Jurkat, Clone E6-1 (cell line): ENCODE results near the gene FUBP3.

Experiments used
- DNase-seq: peaks from one replicate; pipeline ENCODE4 v3.0.0-alpha.2; 2011; ENCODE audit warnings: low read depth, low spot score
- H3K4me3 ChIP-seq: 2 replicates; pipeline ENCODE4 v1.5.1; 2011; ENCODE audit warnings: mild to moderate bottlenecking, low read length, control low read depth, moderate library complexity

The FUBP3 gene

DNA sequence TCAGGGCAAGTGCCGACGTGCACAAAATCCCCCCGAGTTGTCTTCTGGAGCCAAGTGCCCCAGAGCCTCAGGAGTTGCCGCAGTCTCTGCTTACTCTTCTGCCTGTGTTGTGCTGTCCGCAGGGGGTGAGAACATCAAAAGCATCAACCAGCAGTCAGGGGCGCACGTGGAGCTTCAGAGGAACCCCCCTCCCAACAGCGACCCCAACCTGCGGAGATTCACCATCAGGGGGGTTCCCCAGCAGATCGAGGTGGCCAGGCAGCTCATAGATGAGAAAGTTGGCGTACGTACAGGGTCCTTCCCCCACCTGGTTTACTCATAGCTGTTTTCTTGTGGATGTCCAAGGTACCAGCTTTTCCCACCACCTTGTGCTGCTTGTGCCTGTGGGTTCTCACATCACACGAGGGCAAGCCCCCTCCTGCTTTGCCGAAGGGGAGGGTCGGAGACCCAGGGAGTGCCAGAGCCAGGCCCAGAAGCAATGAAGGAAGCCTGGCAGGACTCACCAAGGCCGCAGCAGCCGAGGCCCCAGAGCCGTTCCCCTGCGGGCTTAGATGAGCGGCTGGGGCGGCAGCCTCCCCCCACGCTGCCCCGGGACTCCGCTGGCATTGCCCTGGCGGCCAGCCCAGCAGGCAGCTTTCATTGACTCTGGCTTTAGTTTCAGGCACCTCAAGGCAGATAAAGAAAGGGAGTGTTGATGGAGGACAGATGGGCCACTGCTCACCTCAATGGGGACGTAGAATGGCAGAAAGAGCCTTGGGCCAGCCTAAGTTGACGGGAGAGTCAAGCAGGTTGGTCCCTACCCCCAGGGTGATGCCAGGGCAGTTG, 51.3 kb downstream of the FUBP3 start:
- no peak overlapping the region for H3K4me3 ChIP-seq
- DNase-seq, result no peak

DNA sequence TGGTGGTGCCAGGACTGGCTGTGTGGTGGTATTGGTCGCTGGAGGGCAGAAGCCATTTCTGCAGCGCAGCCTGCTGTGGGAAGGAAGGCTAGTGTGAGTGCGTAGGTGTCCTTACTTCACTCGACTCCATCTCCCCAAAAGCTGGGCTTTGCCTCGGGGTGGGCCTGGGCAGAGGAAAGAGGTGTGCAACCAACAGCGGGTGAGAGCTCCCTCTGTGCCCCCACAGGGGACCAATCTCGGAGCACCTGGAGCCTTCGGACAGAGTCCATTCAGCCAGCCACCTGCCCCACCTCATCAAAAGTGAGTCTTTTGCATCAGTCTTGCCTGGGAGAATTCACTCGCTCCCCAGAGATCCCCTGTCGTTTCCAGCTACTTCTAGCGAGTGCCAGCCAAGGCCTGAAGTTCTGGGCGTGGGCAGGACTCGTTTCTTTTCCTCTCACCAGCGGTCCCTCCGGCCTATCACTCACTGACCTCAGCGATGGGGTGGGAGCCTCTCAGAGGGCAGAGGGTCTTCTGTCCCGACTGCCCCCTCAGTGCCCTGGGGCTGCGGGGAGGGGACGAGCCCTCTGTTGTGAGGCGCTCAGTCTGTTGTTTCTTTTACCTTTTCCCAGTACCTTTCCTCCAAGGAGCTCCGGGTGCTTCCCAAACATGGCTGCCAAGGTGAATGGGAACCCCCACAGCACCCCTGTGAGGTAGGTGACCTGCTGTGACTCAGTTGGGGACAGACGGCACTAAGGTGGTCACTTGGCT, 52.1 kb downstream of the FUBP3 start:
- H3K4me3 ChIP-seq, result no peak overlapping the region
- DNase-seq, result no peak

DNA sequence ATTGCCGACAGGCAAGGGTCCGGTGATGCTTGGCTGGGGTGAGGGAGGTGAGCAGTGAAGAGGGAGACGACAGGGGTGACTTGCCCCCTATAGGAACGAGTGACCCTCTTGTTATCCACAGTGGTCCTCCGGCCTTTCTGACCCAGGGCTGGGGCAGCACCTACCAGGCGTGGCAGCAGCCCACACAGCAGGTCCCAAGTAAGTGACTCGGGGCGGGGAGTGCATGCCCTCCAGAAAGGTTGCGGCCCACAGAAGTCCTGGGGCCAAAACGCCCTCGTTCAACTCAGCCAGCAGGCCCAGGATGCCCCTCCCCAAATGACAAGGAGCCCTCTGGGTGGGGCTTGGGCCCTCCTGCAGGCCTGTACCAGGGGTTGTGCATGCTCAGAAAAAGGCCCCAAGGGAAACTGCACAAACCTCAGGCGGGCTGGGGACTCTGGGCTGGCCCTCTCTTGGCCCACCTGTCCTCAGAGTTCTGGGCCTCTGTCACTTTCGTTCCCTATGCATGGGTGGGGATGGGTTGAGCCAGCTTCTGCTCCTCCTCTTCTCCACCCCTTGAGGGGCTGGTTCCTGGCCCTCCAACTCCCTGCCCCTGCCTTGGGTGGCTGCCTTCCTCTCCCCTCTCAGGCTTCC, 52.8 kb downstream of the FUBP3 start:
- DNase-seq, result no peak

DNA sequence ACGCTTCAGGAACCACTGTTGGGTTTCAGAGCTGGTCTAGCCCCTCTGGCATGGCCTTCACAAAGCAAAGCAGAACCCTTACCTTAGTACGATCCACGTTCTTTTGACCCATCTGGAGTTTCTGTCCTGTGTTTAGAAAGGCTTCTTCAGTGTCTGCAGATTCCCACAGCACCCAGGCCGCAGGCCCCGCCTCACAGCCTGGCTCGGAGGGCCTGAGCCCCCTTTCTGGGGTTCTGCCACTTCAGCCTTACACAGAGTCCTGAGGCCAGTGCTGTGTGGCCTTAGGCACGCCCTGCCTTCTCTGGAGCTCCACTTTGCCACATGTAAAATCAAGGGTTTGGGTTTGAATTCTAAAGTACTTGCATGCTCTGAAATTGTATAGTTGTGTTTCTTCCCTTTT, 53.5 kb downstream of the FUBP3 start:
- H3K4me3 ChIP-seq, result no peak overlapping the region
- DNase-seq, result no peak

More for the DNA sequence above, 52.8 kb downstream of the FUBP3 start:
- H3K4me3 ChIP-seq, result no peak overlapping the region

DNA sequence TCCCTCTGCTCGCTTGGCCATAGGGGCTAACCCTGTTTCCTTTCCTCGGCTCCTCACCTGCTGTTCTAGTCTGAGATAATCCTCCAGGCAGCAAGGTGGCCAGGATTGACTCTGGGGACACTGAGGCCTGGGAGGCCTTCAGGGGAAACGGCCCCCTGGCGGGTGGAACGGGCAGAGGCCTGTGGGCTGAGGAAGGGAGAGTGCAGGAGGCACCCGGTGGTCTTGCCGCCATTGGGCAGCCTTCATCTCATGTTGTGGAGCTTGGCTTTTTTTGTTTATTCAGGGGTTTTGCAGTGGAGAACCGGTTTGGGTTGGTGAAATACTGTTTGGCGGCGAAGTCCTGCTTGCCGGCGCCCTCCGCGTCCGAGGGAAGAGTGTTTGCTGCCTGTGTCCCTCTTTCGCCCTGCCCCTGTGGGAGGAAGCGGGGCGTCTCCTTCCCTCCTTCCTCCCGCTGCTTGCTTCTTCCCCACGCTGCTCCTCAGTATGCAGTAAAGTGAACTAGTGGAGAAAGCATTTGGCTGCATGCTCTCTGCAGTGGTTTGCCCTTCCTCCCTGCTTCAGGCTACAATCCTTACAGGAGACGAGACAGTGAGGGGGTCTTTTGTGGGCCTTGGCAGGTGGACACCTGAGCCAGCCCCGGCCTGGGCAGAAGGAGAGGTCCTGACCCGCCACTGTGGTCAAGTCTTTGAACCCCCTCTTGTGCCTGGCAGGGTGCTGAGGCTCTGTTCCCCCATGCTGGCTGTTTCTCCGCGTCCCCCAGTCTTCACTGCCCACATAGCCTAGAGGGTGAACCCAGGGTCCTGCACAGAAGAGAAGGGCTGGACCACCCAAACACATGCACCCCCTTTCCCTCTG, 54.2 kb downstream of the FUBP3 start:
- no peak for DNase-seq
- H3K4me3 ChIP-seq, result no peak overlapping the region

DNA sequence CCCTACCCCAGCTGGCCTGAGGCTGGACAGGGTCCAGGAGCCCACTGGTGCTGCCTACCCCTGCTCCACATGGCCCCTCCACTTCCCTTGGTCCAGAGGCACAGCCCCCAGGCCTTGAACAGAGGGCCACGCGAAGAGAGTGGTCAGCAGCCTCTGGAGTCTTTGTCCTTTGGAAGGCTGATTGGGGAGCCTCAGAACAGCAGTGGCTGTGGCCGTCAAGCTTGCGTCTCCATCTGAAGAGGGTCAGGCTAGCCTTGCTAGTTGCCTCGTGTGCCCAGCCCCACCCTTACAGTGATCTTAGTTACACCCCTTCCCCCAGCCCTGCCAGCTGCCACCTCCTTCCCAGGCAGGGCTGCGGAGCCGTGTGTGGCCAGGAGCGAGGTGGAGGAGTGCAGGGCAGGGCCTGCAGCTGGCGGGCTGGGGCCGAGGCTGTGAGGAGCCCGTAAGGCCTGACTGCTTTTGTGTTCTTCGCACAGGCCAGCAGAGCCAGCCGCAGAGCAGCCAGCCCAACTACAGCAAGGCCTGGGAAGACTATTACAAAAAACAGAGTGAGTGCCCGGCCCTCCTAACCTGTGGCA, 54.9 kb downstream of the FUBP3 start:
- DNase-seq, result no peak
- H3K4me3 ChIP-seq, result no peak overlapping the region

DNA sequence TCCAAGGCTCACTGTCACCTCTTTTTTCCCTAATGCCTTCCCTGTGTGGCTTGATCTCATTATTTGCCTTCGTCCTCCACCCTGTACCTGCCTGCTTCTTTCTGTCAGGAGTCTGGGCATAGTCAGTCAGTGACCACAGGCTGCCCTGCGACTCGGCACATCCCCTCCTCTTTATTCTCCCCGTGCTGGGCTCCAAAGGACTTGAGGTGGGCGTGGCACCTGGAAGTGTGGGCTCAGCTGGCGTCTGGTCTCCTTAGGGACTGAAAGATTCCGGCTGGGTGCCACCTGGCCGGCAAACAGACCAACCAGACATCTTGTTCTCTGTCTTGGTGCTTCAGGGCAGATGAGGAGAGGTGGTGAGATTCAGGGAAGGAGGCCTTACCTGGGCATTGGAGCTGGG, 55.4 kb downstream of the FUBP3 start:
- H3K4me3 ChIP-seq, result no peak overlapping the region
- DNase-seq, result no peak

DNA sequence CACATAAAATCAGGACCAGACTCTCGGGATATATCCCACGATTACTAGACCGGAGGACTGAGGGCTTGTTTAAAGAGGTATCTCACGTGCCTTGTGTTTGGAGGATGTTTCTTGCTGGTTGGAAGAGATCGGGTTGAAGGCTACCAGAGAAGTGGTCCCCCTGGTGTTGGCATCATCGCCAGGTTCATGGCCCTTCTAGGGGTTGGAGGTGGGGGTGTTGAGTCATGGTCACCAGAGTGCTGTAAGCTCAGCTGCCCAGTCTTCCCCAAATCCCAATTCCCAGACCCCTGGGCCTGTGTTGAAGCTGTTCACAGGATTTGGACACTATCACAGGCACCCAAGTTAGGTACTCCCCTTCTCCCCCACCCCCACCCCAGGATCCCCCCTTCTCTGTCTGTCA, 55.9 kb downstream of the FUBP3 start:
- no peak for DNase-seq
- H3K4me3 ChIP-seq, result no peak overlapping the region

DNA sequence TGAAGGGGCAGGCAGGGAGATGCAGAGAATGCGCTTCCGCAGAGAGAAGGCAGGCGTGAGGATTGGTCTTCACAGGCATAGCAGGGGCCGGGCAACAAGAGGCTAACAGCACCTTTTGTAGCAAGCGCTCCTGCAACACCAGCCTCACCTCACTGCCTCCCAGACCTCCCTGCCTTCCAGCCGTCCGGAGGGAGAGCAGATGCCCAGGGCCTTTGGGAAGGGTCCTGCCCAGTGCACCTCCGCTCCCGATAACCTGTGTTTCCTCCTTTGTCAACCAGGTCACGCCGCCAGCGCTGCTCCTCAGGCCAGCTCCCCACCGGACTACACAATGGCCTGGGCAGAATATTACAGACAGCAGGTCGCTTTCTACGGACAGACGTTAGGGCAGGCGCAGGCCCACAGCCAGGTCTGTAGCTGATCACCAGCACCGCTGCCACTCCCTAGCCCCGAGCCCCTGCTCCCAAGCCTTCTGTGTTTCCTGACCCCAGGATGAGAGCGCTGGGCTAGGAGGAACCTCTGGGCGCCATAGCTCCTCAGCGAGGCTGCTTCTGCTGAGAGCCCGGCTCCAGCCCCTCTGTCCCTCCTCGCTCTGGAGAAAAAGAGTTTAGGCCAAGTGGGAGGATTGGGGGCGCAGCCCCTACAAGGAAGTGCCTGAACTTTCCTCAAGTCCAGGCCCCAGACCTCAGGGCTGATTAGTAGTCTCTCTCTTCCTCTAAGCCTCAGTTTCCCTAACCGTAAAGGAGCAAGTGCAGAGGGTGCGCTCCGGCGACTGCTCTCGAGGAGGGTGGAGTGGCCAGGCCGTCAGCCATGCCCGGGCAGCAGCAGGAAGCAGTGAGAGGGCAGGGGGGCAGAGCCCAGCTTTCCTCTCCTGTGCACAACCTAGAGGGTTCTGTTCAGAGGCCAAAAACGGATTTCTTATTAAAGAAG, 56.6 kb downstream of the FUBP3 start:
- H3K4me3 ChIP-seq, result no peak overlapping the region
- no peak for DNase-seq

DNA sequence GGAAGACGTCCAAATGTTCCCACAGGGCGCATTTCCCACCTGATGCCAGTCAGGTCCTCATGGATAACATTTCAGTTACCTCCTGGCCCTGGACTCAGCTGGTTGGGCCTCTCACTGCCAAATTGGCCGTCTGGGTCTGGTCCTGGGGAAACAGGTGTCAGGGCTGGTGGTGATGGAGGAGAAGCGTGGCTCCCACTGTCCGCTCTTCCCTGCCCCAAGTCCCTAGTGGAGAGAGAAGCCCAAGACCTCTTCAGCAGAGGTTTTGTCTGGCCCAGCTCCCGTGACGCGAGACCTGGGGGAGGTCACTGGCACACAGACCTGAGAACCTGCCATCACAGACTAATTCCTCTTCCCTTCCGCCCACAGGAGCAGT, 57.3 kb downstream of the FUBP3 start:
- no peak overlapping the region for H3K4me3 ChIP-seq
- no peak for DNase-seq

DNA sequence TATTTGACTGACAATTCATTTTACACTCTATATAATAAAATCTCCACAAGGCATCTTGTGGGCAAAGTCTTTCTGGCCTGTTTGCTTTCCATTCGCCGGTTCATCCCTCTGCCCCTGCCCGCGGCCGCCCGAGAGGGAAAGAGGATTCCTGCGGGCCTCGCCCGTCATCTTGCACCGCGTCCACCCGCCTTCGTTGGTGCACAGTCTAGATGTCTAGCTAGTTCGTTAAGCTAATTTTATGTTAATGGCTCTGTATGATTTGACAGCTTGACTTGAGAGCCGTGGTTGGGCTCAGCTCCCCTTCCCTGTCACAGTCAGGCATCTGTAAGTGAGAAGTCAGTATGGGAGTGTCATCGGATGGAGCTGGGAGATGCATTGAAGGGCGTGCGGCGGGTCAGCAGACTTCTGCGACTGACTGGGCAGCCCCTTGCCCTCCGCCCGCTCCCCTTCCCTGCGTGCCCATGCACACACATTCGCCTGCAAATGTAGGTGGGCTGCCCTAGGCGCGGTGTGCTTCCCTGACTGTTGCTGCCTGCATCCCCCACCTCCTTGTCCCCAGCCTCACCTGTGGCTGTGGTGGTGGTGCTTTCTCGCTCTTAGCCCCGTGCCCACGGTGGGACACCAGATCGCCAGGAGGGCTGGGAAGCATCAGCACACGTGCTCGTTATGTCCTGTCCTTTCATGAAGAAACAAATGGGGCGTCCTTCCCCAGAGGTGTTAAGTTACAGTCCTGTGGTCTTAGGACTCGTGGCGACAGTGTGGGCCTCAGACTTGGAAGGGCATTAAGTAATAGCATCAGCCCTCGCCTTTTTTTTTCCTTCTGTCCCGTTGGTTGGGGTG, 59.1 kb downstream of the FUBP3 start:
- H3K4me3 ChIP-seq, result no peak overlapping the region
- no peak for DNase-seq

DNA sequence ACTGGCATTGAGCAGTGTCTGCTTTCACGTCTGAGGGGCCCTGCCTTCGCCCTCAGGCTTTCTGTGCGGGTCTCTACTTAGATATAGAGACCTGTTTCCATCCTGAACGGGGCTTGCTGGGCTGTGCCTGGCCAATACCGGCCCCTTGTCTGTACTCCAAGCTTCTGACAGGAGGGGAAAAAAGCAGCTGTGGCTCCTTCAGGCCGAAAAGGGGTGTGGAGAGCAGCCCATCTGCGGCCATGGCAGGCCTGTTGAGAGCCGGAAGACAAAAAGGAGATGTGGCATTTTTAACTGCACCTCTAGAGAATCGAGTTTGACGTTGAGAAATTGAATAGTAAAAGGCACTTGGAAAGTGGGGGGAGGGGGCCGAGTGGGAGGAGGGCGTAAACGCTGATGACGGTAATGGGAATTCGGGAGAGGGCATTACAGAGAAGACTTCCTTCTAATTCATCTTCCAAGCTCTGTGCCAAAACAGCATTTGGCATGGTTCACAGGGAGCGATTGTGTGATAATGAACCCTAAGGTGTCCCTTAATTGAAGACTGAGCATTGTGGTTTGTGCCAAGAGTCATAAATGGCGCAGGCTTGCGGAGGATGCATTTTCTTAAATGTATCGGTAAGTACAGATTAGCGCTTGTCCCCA, 59.9 kb downstream of the FUBP3 start:
- H3K4me3 ChIP-seq, result no peak overlapping the region
- no peak for DNase-seq

DNA sequence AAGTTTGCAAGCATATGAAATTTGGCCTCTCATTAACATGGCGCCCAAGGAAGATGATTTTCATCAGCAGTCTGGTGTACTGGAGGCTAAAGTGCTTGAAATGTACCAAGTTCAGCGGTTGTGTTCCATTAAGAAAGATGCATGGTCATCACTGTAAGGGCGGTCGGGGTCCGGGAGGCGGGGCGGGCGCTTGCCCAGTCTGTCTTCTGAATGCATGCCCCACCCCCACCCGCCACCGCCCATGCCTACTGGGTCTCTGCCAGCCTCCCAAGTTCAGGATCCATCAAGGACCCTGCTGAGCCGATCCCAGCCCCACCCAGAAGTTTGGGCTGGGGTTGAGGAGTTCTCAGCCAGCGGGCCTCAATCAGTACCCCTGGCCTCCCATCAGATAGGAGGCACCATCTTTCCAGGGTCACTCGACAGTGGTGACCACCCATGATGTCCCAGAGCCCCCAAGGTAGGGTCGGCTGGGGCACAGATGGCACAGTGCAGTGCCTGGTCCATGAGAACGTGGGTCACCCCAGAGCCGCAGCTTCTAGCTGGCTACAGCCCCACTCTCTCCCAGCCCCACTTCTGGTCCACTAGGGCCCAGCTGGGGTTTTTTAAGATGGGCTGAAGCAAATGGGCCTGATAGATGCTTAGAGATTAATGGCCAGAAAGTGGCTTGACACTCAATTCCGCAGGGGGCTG, 60.6 kb downstream of the FUBP3 start:
- H3K4me3 ChIP-seq, result no peak overlapping the region
- no peak for DNase-seq

DNA sequence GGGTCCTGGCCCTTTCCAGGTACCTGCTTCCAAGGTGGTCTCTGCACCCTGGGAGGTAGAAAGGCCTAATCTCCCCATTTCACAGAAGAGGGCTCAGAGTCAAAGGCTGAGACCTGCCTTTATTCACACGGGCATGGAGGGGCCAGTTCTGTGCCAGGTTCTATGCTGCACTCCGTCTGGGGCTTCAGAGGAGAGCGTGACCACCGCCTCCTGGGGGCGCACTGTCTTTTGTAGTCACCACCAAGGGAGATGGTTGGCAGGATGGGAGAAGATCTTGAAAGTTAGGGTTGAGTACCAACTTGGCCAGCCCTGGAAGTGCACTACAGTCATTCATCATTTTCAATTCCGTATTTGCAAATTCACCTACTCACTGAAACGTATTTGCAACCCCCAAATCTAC, 61.3 kb downstream of the FUBP3 start:
- no peak for DNase-seq
- no peak overlapping the region for H3K4me3 ChIP-seq

DNA sequence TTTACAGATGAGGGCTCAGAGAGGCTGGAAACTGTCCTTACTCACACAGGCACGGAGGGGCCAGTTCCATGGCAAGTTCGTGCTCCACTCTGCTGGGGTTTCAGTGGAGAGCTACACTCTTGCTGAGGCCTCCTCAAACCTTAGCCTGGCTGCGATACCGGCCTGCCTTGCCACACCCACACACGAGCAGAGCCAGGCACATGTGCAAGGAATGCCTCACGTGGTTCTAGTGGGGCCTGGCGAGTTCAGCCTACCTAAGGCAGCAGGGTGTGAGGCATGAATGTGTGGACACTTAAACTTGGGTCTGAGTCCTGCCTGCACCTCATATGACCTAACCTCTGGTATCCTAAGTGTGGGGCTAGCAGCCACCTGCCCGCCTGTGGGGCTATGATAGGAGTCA, 63.5 kb downstream of the FUBP3 start:
- H3K4me3 ChIP-seq, result no peak overlapping the region
- DNase-seq, result no peak

DNA sequence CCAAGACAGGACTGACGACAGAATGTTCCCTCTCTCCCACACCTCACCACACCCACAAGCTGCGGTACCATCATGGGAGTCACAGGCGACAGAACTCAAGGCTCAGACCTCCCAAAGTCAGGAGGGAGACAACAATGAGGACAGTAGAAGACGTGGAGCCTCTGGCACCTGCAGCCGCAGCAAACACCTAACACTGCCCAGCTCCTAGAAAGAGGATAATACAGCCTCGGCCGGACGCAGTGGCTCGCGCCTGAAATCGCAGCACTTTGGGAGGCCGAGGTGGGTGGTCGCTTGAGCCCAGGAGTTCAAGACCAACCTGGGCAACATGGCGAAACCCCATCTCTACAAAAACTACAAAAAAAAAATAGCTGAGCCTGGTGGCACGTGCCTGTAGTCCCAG, 71.8 kb downstream of the FUBP3 start:
- DNase-seq, result no peak
- H3K4me3 ChIP-seq, result no peak overlapping the region
